Left renal cortex interstitium (tissue), 4 donors: ENCODE results near the gene CCNB1IP1. TPM values are rescaled to one million over a fixed set of nuclear protein-coding genes. Genes with fewer than 3 reads are reported as not detected.
"Not testable (repeated sequence)": the region's sequence is repeated elsewhere in the genome, so short reads cannot be mapped to it uniquely, and the experiment has no call there.

Source experiments
- DNase-seq, 4 donors: peaks; one replicate each; pipeline ENCODE4 v3.0.0-alpha.2; 2013; ENCODE audit warnings: low read depth in 4 of 4, low spot score in 2 of 4, missing footprints in 1 of 4
- polyA plus RNA-seq, 4 donors: library from polyadenylated mRNA; unstranded; fragments of 120-200 nt; gene quantifications; one replicate each; pipeline ENCODE4 v1.2.1, GENCODE V29; 2013; ENCODE audit not compliant: insufficient read length in 4 of 4

The CCNB1IP1 gene
- polyA plus RNA-seq, 4 donors: 108 to 134 (median 109) TPM

GRCh38 chr14:20333494-20333841, 389 bp upstream of the CCNB1IP1 start:
- no peak for DNase-seq

- DNase-seq: peak in 2 of 4 donors; percentile 13 to 57
These were observed 670 bp downstream of the CCNB1IP1 start for GRCh38 chr14:20332431-20332787.

GRCh38 chr14:20331053-20331613, 1.9 kb downstream of the CCNB1IP1 start:
- DNase-seq: no peak

GRCh38 chr14:20329355-20329754, 3.7 kb downstream of the CCNB1IP1 start:
- DNase-seq: no peak

GRCh38 chr14:20328705-20329104, 4.4 kb downstream of the CCNB1IP1 start:
- no peak for DNase-seq

GRCh38 chr14:20327005-20327869, 5.8 kb downstream of the CCNB1IP1 start:
- no peak for DNase-seq

GRCh38 chr14:20317720-20318119, 15.4 kb downstream of the CCNB1IP1 start:
- no peak for DNase-seq

- DNase-seq: no peak
These were observed 19.1 kb downstream of the CCNB1IP1 start for GRCh38 chr14:20314026-20314425.

GRCh38 chr14:20306079-20306423, 27.0 kb downstream of the CCNB1IP1 start:
- DNase-seq: no peak

GRCh38 chr14:20305265-20306078, 27.6 kb downstream of the CCNB1IP1 start, which contains the start of gene TTC5:
Gene TTC5 (minus strand): TSS chr14:20305951. CDS start chr14:20305937, 14 bp downstream.
- DNase-seq: peak; percentile 77 to 89 (median 82)

- no peak for DNase-seq
These were observed 30.9 kb downstream of the CCNB1IP1 start for GRCh38 chr14:20302042-20302755.

GRCh38 chr14:20295067-20295466, 38.0 kb downstream of the CCNB1IP1 start:
- DNase-seq: no peak

- DNase-seq: no peak
These were observed 38.4 kb downstream of the CCNB1IP1 start for GRCh38 chr14:20294636-20295035.

- DNase-seq: not testable (repeated sequence)
These were observed 51.1 kb downstream of the CCNB1IP1 start for GRCh38 chr14:20281998-20282397.

- not testable (repeated sequence) for DNase-seq
These were observed 52.8 kb downstream of the CCNB1IP1 start for GRCh38 chr14:20280265-20280664.

- no peak for DNase-seq
These were observed 54.7 kb downstream of the CCNB1IP1 start for GRCh38 chr14:20278414-20278813.

GRCh38 chr14:20277409-20277808, 55.7 kb downstream of the CCNB1IP1 start:
- DNase-seq: no peak

- no peak for DNase-seq
These were observed 59.0 kb downstream of the CCNB1IP1 start for GRCh38 chr14:20274062-20274461.

GRCh38 chr14:20264361-20264760, 68.7 kb downstream of the CCNB1IP1 start:
- not testable (repeated sequence) for DNase-seq

- no peak for DNase-seq
These were observed 70.4 kb downstream of the CCNB1IP1 start for GRCh38 chr14:20262642-20263128.
